K562 (cell line): ENCODE data around the gene BCO1. TPM values are rescaled to one million over a fixed set of nuclear protein-coding genes. Genes with fewer than 3 reads are reported as not detected.

Source experiments
- FOXJ2 ChIP-seq: fragments of 200-800 bp; sonication (Bioruptor generic); IDR thresholded peaks from 2 replicates; pipeline ENCODE4 v1.6.1; 2016; ENCODE audit warnings: missing genetic modification characterization, missing compliant biosample characterization
- NR0B1 ChIP-seq: fragments of 450-650 bp; IDR thresholded peaks from one replicate; pipeline ENCODE4 v1.6.1; 2018; ENCODE audit warnings: mild to moderate bottlenecking, moderate library complexity; ENCODE audit not compliant: partially characterized antibody
- PYGO2 ChIP-seq: fragments of 450-650 bp; IDR thresholded peaks from 2 replicates; pipeline ENCODE4 v1.6.1; 2016; ENCODE audit warnings: mild to moderate bottlenecking, missing genetic modification characterization, moderate library complexity, missing compliant biosample characterization
- U2AF1 ChIP-seq: fragments of 200-400 bp; formaldehyde crosslinking; optimal IDR thresholded peaks from 2 replicates; pipeline ENCODE3; 2017; ENCODE audit warnings: mild to moderate bottlenecking, low read depth, low read length, moderate library complexity
- ZNF57 ChIP-seq: fragments of 450-650 bp; formaldehyde crosslinking; IDR thresholded peaks from 2 replicates; pipeline ENCODE4 v1.4.0; 2020; ENCODE audit warnings: mild to moderate bottlenecking, moderate library complexity
- polyA plus RNA-seq, 8 experiments: library from polyadenylated mRNA; depleted of rRNA in 4 of 8; stranded (reverse) in 5 of 8; unstranded in 3 of 8; fragments of >200 nt; fragmentation: Nextera tagmentation in 2 of 8; fragmentation: Illumina TruSeq in 1 of 8; extraction: Ambion mirVana in 2 of 8; extraction: Trizol in 1 of 8; gene quantifications; 2 replicates each; pipeline versions ENCODE4 v1.2.1 to v1.2.3, GENCODE V29; 2011 to 2014; ENCODE audit warnings: inconsistent platforms in 1 of 8, missing spikeins in 1 of 8
- total RNA-seq, 7 experiments: library from RNA; depleted of rRNA in 6 of 7; stranded (reverse); fragments of >200 nt in 6 of 7; fragmentation: Illumina TruSeq in 2 of 7; extraction: Trizol in 2 of 7; gene quantifications; 2 replicates each; pipeline versions ENCODE4 v1.2.1 to v1.2.3, GENCODE V29; 2011 to 2021; ENCODE audit warnings: low replicate concordance in 1 of 7
- TF ChIP-seq, protein P1 (sequence below), 2 experiments: fragments of 450-650 bp; formaldehyde crosslinking in 1 of 2; IDR thresholded peaks; 2 replicates each; pipeline versions ENCODE4 v1.4.0 to v1.6.1; 2014 to 2020; ENCODE audit warnings: mild to moderate bottlenecking in 2 of 2, borderline replicate concordance in 1 of 2, low read depth in 1 of 2

BCO1 gene
- total and polyA plus RNA-seq, 9 of the 15 experiments (the other 6 are each of a cell fraction or from before 2014, with no cell fraction given), result not detected

GRCh38 chr16:81291117-81291516 lies 52.6 kb downstream of the BCO1 start (continued):
- TF ChIP-seq, protein P1, sequence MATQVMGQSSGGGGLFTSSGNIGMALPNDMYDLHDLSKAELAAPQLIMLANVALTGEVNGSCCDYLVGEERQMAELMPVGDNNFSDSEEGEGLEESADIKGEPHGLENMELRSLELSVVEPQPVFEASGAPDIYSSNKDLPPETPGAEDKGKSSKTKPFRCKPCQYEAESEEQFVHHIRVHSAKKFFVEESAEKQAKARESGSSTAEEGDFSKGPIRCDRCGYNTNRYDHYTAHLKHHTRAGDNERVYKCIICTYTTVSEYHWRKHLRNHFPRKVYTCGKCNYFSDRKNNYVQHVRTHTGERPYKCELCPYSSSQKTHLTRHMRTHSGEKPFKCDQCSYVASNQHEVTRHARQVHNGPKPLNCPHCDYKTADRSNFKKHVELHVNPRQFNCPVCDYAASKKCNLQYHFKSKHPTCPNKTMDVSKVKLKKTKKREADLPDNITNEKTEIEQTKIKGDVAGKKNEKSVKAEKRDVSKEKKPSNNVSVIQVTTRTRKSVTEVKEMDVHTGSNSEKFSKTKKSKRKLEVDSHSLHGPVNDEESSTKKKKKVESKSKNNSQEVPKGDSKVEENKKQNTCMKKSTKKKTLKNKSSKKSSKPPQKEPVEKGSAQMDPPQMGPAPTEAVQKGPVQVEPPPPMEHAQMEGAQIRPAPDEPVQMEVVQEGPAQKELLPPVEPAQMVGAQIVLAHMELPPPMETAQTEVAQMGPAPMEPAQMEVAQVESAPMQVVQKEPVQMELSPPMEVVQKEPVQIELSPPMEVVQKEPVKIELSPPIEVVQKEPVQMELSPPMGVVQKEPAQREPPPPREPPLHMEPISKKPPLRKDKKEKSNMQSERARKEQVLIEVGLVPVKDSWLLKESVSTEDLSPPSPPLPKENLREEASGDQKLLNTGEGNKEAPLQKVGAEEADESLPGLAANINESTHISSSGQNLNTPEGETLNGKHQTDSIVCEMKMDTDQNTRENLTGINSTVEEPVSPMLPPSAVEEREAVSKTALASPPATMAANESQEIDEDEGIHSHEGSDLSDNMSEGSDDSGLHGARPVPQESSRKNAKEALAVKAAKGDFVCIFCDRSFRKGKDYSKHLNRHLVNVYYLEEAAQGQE (IDR thresholded peaks at IDR 0.05; ENCODE audit: borderline replicate concordance), result no peak
- TF ChIP-seq, protein P1 (CRISPR knock-in tag; IDR thresholded peaks at IDR 0.05; ENCODE audit: low read depth), result no peak
- no peak for TF ChIP-seq U2AF1
- TF ChIP-seq ZNF57 (CRISPR knock-in tag), result no peak
- no peak for TF ChIP-seq FOXJ2
- no peak for TF ChIP-seq PYGO2 (tag)
- no peak for TF ChIP-seq NR0B1
